Lower lobe of right lung (tissue), 2 donors: ENCODE data around the gene SINHCAF. TPM values are rescaled to one million over a fixed set of nuclear protein-coding genes. Genes with fewer than 3 reads are reported as not detected.

ENCODE experiments used
- ATAC-seq, 2 donors: fragments of 200-7000 bp; cut with Tn5 transposase; one replicate each; pipeline ENCODE4 v1.9.1; 2020 to 2022; ENCODE audit warnings: mild to moderate bottlenecking in 2 of 2, moderate library complexity in 2 of 2
- DNase-seq: peaks from one replicate; pipeline ENCODE4 v3.0.0-alpha.2; 2020
- H3K27ac ChIP-seq: fragments of 200-600 bp; one replicate; pipeline ENCODE4 v1.8.0; 2022
- H3K27me3 ChIP-seq: fragments of 200-600 bp; one replicate; pipeline ENCODE4 v1.8.0; 2022; ENCODE audit warnings: low read depth
- H3K36me3 ChIP-seq: fragments of 200-600 bp; one replicate; pipeline ENCODE4 v1.8.0; 2022; ENCODE audit warnings: mild to moderate bottlenecking
- H3K4me1 ChIP-seq: fragments of 200-600 bp; one replicate; pipeline ENCODE4 v1.8.0; 2022
- H3K4me3 ChIP-seq: fragments of 200-600 bp; one replicate; pipeline ENCODE4 v1.8.0; 2022; ENCODE audit warnings: mild to moderate bottlenecking
- H3K9me3 ChIP-seq: fragments of 200-600 bp; one replicate; pipeline ENCODE4 v1.8.0; 2022
- CTCF ChIP-seq: fragments of 200-600 bp; IDR thresholded peaks from one replicate; pipeline ENCODE4 v1.8.0; 2022; ENCODE audit warnings: antibody characterized with exemption, mild to moderate bottlenecking
- intact Hi-C: fragments of 100-400 bp; cut with DNase I; formaldehyde crosslinking; loops from one replicate; pipeline ENCODE4 v1.11.0; 2022
- total RNA-seq: library from RNA; stranded (reverse); fragmentation: NEBNext Ultra II Directional; extraction: Animal tissue kit (Norgen Biotek cat#: 25700); gene quantifications from one replicate; pipeline ENCODE4 v1.2.1, GENCODE V29; 2021
- donor health status: DM: no; HTN: yes; CAD: no; lungs with severe emphysema.

SINHCAF gene
- total RNA-seq, 1 donor from 2014 or later: 45.2 TPM

- no peak for TF ChIP-seq CTCF
- no peak overlapping the region for H3K27ac ChIP-seq
- H3K9me3 ChIP-seq: no peaks in the 10 kb centered on the region
- H3K27me3 ChIP-seq: no peaks in the 10 kb centered on the region
- intact Hi-C loops: no loop called here
- H3K4me3 ChIP-seq: no peak overlapping the region
- ATAC-seq (no peak), DNase-seq (no peak)
- H3K36me3 ChIP-seq: peaks cover 20% of the 10 kb centered on the region
- no peaks in the 10 kb centered on the region for H3K4me1 ChIP-seq
These were observed 22.5 kb downstream of the SINHCAF start for GRCh38 chr12:31303466-31303865.

- intact Hi-C loops: no loop called here
- Histone ChIP-seq H3K27me3 (no peaks in the 10 kb centered on the region), H3K4me3 (no peak overlapping the region), H3K4me1 (no peaks in the 10 kb centered on the region), H3K9me3 (no peaks in the 10 kb centered on the region), H3K27ac (no peak overlapping the region), H3K36me3 (peaks cover 35% of the 10 kb centered on the region)
- TF ChIP-seq CTCF: no peak
- DNase-seq (no peak), ATAC-seq (no peak)
These were observed 24.6 kb downstream of the SINHCAF start for GRCh38 chr12:31301311-31301710.

GRCh38 chr12:31300783-31301182 lies 25.2 kb downstream of the SINHCAF start:
- ATAC-seq (no peak), DNase-seq (no peak)
- H3K4me1 ChIP-seq: no peaks in the 10 kb centered on the region
- no peak for TF ChIP-seq CTCF
- H3K4me3 ChIP-seq: no peak overlapping the region
- H3K27ac ChIP-seq: no peak overlapping the region
- peaks cover 40% of the 10 kb centered on the region for H3K36me3 ChIP-seq
- no peaks in the 10 kb centered on the region for H3K9me3 ChIP-seq
- H3K27me3 ChIP-seq: no peaks in the 10 kb centered on the region
- intact Hi-C loops: no loop called here

GRCh38 chr12:31300341-31300740 lies 25.6 kb downstream of the SINHCAF start:
- Histone ChIP-seq H3K4me1 (no peaks in the 10 kb centered on the region), H3K4me3 (no peak overlapping the region), H3K27ac (no peak overlapping the region), H3K27me3 (no peaks in the 10 kb centered on the region), H3K9me3 (no peaks in the 10 kb centered on the region), H3K36me3 (peaks cover 44% of the 10 kb centered on the region)
- no peak for DNase-seq
- no peak for TF ChIP-seq CTCF
- no peak for ATAC-seq
- intact Hi-C loops: no loop called here

GRCh38 chr12:31298922-31299321 lies 27.0 kb downstream of the SINHCAF start:
- peaks cover 45% of the 10 kb centered on the region for H3K36me3 ChIP-seq
- TF ChIP-seq CTCF: no peak

GRCh38 chr12:31298515-31298910 lies 27.4 kb downstream of the SINHCAF start:
- Histone ChIP-seq H3K4me3 (no peak overlapping the region), H3K27ac (no peak overlapping the region), H3K9me3 (no peaks in the 10 kb centered on the region), H3K36me3 (peaks cover 49% of the 10 kb centered on the region), H3K4me1 (no peaks in the 10 kb centered on the region), H3K27me3 (no peaks in the 10 kb centered on the region)
- TF ChIP-seq CTCF: no peak
- ATAC-seq: no peak
- DNase-seq: no peak
- intact Hi-C loops: no loop called here

More at GRCh38 chr12:31298922-31299321, 27.0 kb downstream of the SINHCAF start:
- DNase-seq (no peak), ATAC-seq (no peak)
- Histone ChIP-seq H3K27ac (no peak overlapping the region), H3K4me3 (no peak overlapping the region), H3K4me1 (no peaks in the 10 kb centered on the region), H3K27me3 (no peaks in the 10 kb centered on the region), H3K9me3 (no peaks in the 10 kb centered on the region)
- intact Hi-C loops: no loop called here
